GM21447 (cell line): ENCODE measurements around the gene CHRNB2.

Experiments used
- ATAC-seq: cut with Tn5 transposase; IDR thresholded peaks from one replicate; pipeline ENCODE4 v1.9.1; 2021; ENCODE audit not compliant: unreplicated experiment

Gene CHRNB2

DNA sequence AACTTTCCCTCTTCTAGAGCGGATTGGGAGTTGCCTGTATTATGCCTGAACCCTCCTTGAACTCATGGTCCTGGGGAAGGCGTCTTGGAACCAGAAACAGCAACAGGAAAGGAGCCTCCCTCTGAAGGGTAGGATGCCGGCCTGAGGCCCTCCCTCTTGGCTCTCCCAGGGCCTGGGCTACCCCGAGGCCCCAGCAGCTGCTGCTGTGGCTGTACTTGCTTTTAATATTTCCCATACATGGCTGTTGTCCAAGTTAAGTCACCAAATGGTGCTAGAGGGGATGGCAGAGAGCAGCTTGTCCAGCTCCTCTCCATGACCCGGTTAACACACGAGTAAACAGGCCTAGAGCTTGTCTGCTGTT, 10.5 kb downstream of the CHRNB2 start:
- no peak for ATAC-seq

DNA sequence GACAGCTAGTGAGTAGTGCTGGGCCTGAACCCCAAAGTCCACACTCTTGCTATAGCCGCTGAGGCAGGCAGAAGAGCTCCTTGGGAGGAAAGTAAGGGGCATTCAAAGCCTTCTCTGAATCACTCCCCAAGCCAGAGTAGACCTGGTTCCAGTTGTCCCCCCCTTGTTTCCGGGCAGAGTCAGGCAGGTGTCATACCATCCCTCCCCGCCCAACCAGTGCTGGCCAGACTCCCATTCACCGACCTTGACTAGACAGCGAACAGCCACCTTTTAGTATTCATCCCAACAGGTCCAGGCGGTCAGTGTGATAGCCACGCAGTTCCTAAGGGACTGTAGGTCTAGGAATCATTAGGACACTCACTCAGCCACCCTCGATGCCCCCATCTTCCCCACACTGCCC, 11.8 kb downstream of the CHRNB2 start:
- no peak for ATAC-seq

DNA sequence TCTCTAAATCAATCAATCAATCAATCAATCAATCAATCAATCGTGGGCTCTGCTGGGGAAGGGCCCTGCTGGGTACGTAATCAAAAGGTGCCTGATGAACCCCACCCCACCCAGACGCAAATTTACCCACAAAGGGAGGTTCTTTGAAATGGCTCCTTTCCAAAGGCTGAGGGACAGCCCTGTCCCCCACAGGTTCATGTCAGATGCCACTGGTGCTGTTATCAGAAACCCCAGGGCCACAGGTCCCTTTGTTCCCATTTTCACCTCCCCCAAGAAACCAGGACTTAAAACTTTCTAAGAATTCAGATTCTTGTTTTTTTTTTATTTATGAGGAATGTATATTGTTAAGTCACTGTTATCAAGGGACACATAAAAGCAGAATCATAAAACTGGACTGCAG, 14.2 kb downstream of the CHRNB2 start:
- no peak for ATAC-seq

DNA sequence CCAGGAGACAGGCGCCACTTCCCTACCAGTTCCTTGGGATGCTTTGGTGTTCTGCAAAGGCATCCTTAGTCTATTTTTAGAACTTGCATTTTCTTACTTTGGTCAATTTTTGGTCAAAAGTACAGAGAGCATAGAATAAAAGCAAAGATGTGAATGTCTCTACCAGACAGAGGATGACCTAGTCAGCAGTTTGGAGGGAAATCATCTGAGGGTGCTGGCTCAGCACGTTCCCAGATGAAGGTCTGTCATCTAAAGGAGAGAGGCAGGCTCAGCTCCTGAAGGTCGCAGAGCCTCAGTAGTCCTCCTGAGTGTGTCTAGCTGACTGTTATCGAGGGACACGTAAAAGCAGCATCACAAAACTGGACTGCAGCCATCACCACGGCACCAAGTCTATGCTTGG, 15.3 kb downstream of the CHRNB2 start:
- ATAC-seq, result no peak

DNA sequence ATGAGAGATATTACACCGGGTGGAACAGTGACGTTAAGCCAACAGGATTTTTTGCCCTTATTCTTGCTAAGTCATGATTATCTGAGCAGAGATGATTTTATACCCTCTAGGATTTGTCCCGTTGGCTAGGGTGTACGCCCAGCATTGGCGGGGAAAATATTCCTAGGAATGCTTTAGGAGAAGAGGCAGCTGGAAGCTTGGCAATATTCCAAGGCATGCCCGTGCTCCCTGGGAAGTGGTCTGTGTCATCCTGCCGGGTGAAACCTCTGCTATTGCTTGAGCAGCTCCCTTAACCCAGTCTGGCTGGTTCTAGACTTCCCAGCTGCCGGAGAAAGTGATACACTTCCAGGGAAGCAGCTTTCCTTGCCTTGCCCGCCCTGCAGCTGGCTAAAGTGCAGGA, 16.2 kb downstream of the CHRNB2 start:
- ATAC-seq, result no peak

DNA sequence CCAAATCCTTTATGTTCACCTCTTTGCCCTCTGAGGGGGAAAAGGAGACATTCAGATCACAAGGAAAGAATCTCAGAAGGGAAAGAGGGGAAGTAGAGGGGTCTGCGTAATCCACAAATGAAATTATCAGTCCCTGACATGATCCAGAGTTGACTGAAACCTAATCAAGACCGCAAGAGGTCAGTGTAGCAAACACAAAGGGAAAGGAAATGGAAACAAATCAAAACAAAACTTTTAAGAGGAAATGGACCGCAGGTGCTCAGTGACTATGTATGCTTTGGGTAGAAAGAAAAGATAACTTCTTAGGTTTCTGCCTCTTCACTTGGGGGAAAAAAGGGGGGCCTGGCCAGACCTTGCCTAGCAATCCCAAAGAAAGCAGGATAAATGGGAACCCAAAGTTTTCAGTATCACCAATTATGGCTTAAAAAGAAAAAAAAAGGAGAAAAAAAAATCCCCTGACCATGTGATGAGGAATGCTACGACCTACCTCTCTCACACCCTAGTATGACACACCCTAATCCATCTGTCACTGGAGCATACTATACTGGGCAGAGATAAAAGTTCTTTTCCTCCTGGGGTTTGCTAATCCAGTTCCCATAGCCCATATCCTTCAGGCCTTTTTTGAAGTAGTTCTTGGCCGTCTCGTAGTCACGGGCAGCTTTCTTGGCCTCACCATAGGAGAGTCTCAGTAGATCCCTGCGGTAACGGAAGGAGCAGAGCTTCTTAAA, 16.9 kb downstream of the CHRNB2 start:
- no peak for ATAC-seq

DNA sequence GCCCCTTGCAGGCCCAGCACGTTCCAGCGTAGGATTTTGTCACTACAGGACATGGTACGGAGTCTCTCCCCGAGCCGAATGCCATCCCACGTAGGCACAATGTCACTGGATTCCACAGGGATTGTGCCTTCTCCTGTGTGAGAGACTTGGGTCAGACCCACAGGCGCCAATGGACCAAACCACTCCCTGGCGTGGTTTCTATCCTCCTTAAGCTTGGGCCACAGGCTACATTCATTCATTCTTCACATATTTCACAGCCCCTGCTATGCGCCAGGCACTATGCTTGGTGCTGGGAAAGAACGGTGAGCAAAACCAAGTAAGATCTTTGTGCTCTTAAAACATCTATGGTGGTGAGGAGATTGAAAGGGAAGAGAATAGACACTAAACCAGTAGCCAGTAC, 18.7 kb downstream of the CHRNB2 start:
- no peak for ATAC-seq

DNA sequence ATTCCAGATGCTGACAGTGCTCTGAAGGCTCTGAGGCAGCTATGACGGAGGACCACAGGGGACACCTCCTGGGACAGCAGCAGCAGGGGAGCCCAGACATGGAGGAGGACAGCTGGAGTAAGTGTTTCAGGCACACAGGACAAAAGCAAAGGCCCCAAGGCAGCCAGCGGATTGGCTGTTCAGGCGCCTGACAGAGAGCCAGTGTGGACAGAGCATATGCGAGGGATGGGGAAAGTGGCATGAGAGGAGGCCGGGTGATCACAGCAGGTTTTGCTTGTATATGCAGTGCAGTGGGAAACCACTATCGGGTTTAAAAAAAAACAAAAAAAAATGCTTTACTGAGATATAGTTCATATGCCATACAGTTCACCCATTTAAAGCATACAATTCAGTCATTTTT, 19.1 kb downstream of the CHRNB2 start:
- ATAC-seq, result no peak

DNA sequence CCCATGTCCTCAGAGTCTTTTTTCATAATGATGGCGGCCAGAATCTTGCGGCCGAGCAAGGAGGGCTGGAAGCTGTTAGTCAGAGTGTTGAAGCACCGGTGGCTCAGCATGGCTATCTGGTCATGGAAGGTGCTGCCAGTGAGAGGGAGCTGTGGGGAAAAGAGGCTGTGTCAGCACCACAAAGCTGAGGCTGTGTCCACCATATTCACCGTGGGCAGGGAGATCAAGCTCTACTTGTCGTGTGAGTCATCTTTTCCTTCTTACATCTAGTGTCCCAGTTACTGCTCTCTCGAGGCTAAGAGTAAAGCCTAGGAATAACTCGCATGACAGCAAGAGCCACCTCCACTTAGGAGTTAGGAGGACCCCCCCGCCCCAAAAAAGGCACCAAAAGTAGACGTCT, 22.2 kb downstream of the CHRNB2 start:
- ATAC-seq, result no peak

DNA sequence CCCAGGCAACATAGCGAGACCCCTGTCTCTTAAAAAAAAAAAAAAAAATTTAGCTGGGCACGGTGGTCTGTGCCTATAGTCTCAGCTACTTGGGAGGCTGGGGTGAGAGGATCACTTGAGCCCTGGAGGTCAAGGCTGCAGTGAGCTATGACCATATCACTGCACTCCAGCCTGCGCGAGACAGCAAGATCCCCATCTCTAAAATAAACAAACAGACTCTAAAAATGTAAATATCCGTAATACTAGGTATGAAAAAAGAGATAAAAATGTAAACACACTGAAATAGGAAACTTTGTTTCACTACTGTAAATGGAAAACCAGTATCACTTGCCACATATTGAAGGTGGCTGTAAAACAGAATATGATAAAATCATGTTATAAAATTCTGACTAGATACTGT, 23.2 kb downstream of the CHRNB2 start:
- no peak for ATAC-seq

DNA sequence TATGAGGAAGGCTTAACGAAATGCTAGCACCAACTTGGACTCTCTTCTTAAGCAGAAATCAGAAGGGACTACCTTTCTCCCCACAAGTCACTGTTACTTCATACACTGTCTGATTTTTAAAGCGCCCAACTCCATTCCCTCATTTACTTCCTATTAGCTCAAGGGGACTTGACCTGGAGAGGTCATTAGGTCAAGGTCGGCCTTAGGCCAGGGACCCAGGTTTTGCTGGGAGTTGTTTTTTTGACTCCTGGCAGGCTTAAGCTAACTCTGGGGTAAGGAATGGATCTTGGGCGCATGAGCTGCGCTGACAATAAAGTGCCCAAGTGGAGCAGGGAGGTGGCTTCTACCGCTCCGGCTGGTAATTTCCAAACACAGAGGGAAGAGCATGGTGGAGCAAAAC, 23.6 kb downstream of the CHRNB2 start:
- ATAC-seq, result no peak

DNA sequence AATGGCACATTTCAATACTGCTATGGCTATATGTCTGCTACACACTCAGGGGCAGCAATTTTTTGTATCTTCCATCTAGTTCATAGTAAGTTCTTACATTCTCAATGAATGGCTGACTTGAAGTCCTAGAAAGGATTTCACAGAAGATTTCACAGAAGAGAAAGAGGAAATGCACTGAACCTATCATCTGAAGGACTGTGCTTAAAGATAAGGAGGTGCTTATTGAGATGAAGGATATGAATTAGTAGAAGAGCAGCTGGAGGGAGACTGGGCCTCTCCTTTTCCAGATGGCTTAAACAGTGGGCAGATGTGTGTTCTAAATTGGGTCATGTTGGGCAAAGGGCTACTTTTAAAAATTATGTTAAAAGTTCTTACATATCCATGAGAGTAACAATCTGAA, 25.8 kb downstream of the CHRNB2 start:
- no peak for ATAC-seq

DNA sequence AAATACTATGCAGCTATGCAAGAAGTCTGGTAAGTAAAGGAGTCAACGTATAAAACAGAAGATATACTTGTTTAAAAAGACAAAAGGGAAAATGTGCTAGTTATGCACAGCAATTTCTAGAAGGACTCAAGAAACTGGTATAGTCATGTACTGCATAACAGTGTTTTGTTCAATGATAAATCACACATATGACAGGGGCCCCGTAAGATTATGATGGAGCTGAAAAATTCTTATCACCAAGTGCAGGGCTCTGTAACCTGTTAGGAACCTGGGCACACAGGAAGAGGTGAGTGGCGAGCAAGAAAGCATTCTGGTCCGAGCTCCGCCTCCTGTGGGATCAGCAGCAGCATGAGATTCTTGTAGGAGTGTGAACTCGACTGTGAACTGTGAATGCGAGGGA, 27.2 kb downstream of the CHRNB2 start:
- ATAC-seq, result no peak

DNA sequence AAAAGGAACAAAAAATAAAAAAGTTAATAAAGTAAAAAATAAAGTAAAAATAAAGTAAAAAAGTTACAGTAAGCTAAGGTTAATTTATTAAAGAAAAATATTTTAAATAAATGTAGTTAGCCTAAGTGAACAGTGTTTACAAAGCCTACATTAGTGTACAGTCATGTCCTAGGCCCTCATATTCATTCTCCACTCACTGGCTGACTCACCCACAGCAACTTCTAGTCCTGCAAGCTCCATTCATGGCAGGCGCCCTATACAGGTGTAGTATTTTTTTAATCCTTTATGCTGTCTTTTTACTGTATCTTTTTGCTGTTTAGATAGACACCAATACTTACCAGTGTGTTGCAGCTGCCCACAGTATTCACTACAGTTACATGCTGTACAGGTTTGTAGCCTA, 28.0 kb downstream of the CHRNB2 start:
- no peak for ATAC-seq

DNA sequence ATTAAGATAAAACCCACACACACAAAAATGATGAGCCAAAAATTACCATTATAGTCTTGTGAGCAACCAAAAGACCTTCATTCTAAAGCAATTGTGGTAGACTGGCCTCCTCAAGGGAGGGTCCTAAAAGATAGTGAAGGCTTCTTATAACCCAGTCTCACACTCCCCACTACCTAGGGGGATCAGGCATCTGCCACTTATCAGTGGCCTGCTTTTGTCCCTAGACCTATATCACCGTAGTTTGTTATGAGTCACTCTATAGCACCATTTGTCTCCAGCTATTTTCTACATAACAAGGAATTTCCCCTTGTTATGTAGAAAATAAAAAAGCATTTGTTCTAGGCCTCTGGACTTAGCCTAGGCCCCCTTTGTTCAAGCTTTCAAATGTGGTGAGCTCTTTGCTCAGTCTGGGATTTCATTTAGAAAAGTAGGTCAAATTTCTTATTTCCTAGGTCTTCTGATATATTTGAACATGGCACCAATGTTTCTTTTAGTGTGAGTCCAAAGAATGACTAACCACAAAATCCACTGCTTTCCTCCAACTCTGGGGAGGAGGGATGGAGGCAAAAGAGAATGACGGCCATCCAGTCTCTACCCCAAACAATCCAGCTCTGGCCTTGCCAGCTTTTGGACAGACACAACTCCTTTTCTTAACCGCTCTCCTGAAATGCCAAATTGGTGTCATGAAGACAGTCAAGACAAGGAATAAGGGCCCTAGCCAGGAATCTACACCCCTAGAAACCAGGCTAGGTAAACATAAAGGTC, 31.5 kb downstream of the CHRNB2 start:
- ATAC-seq, result no peak

DNA sequence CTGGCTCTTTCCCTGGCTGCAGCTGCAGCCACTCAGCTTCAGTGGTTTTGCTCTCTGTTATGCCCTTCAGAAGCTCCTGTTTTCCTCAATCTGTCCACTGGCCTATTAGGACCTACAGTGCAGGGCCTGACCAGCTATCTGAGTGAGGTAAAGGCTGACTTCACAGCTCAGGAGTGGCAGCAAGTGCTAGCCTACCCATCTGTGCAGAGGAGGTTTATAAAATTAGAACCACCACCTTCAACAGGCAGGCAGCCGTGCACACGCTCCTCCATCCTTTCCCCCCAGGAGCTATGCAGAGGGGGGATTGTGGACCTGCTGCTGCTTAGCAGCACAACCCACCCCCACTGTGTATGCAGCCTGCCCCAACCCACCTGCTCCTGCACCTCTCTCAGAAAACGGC, 32.1 kb downstream of the CHRNB2 start:
- no peak for ATAC-seq

DNA sequence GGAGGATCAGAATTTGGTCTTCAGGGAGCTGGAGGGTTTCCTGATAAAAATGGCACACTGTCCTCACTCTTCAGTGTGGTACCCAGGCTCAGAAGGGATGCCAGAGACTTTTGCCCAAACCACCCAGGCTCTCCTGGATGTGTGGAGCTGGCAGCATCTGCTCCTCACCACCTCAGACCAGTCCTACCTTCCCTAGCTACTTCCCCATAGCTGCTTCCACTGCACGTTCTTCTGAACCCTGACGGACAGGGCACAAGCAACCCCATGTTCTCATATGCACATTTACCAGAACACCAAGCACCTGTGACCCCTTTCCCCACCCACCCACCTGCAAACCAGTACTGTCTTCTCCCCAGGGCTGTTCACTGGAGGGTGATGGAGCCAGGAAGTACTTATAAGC, 35.7 kb downstream of the CHRNB2 start:
- no peak for ATAC-seq

DNA sequence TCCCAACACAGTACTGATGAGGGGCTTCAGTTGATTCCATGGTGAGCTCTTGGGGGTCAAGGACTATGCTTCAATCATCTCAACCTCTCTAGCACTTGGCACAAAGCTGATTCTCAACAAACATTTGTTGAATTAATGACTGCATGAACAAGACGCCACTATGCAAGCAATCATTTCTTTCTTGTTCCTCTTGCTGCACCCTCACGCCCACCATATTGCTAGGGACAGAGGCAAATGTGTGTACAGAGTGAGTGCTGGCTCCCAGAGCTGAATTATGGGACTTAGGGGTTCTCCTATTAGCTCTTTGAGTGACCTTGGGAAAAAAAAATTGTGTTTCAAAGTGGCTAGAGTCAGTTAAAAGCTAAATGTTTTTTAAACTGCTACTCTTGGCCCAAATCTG, 38.0 kb downstream of the CHRNB2 start:
- no peak for ATAC-seq

DNA sequence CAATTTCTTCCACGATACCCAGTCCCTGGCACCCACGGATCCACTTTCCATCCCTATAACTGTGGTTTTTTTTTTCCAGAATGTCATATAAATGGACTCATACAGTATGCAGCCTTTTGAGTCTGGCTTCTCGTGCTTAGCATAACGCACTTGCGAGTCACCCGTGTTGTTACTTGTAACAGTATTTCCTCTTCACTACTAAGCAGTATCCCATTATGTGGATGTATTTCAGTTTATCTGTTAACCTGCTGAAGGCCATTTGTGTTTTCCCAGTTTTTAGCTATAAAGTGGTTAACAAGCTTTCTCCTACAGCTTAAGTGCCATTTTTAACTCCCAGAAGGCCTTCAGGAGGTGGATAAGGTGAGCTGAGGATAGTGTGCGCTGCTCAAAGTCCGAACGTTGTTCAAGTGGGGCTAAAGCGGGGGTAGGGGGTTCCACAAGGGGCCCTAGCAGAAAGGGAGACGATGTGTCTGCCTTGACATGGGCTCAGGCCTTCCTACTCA, 39.6 kb downstream of the CHRNB2 start:
- ATAC-seq, result no peak

DNA sequence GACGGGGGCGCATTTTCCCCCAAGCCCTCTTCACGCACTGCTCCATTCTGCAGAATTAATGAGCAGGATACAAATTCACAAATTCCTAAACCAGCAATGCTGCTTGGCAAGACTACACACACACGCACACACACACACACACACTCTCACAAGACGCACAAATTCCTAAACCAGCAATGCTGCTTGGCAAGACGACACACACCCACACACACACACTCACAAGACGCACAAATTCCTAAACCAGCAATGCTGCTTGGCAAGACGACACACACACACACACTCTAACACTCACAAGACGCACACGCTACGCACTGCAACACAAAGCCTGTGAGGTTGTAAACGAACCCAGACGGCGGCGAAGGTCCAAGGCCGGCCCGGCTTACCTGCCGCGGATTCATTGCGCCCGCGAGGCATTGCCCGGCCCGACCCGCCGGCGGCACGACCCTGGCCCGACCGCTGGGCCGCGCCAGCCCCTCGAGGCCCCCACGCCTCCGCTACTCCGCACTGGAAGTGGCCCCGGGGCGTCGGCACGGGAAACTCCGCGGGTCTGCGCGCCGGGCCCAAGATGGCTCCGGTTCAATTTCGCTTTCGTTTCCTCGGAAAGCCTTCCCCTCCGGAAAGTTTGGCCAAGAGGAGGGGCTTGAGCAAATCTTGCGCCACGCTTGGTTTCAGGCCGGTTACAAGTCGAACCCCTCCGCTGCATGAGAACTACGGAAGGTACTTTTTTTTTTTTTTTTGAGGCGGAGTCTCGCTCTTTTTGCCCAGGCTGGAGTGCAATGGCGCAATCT, 40.2 kb downstream of the CHRNB2 start, which contains the start of gene ADAR:
Gene ADAR (minus strand): TSS at position 578 of the 788 bp plus-strand sequence. CDS start 180 bp downstream, at position 398.
- peak; percentile 48 for ATAC-seq

DNA sequence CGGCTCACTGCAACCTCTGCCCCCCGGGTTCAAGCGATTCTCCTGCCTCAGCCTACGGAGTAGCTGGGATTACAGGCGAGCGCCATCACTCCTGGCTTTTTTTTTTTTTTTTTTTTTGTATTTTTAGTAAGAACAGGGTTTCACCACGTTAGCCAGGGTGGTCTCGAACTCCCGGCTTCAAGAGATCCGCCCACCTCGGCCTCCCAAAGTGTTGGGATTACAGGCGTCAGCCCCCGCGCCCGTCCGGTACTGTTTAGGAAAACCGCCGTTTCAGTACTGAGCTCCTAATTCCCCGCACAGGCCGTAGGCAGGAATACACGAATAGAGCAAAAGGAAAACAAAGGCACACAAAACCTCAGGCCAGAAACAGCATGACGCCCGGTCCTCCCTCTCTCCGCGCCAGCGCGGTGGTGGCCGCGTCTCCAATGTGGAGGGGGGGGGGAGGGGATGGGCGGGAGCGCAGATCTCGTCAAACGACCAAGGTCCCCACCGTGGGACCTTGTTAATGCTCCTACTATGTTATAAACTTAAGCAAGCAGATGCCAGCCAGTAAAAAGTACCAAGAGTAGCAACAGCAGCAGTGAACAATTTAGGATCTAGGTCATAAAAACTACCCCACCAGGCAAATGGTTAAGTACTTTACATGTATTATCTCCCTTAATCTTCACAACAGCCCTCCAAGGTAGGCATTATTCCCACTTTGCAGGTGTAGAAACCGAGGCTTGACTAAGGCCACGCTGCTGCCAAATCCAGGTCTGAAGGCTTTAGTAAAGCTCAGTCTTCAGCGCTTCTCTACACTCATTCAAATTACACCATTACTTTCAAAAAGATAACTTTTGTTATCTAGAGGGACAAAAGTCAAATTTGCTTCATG, 41.1 kb downstream of the CHRNB2 start:
- ATAC-seq, result no peak
